ENCODE results near the gene AEBP1. TPM values are rescaled to one million over a fixed set of nuclear protein-coding genes. Genes with fewer than 3 reads are reported as not detected.

AEBP1 gene
- total RNA-seq, 1 experiment from 2014 or later, result 49.3 TPM

- H3K4me1 Mint-ChIP-seq, result peaks cover 12 to 22% of the 10 kb centered on the region in 2 experiments
- peaks cover 64% of the 10 kb centered on the region for H3K27me3 Mint-ChIP-seq (ENCODE audit: low read depth)
- Histone ChIP-seq H2AK5ac (ENCODE audit: insufficient read length, low read length) (no peak overlapping the region), H4K20me1 (ENCODE audit: control insufficient read depth, insufficient read depth, insufficient read length) (no peaks in the 10 kb centered on the region), H2BK120ac (ENCODE audit: low read depth, low read length, poor library complexity, severe bottlenecking) (no peak overlapping the region), H3K56ac (ENCODE audit: insufficient read length, low read depth, low read length) (no peak overlapping the region), H3K18ac (ENCODE audit: insufficient read length, low read depth, low read length) (no peak overlapping the region), H2BK12ac (ENCODE audit: insufficient read length, low read depth, low read length) (no peak overlapping the region), H3K23me2 (ENCODE audit: insufficient read length, low read depth, low read length, poor library complexity, severe bottlenecking) (no peaks in the 10 kb centered on the region), H4K8ac (replicated peaks; ENCODE audit: insufficient read length, low read depth, low read length) (no peak overlapping the region), H3K23ac (ENCODE audit: insufficient read length, low read depth, low read length) (no peak overlapping the region), H3K27me3 (ENCODE audit: insufficient read depth, low read length) (no peaks in the 10 kb centered on the region; the same call in 1 of the 2 replicates), H3K14ac (ENCODE audit: insufficient read depth, low read length) (no peak overlapping the region), H3K9me3 (ENCODE audit: control insufficient read depth, low read depth, low read length) (no peaks in the 10 kb centered on the region), H2BK15ac (ENCODE audit: low read depth, low read length) (no peak overlapping the region), H3K9ac (ENCODE audit: extremely low read depth, insufficient read length, low read length) (no peak overlapping the region), H3T11ph (ENCODE audit: low read length) (no peak overlapping the region), H2AFZ (ENCODE audit: low read length) (no peak overlapping the region), H3K79me2 (ENCODE audit: insufficient read depth, low read length) (no peaks in the 10 kb centered on the region), H3K79me1 (ENCODE audit: insufficient read depth, low read depth, low read length, poor library complexity, severe bottlenecking) (no peaks in the 10 kb centered on the region), H2BK20ac (ENCODE audit: low read depth, low read length, poor library complexity, severe bottlenecking) (no peak overlapping the region), H4K5ac (ENCODE audit: insufficient read length, low read depth, low read length) (no peak overlapping the region), H3K27ac (ENCODE audit: insufficient read length, low read depth, low read length) (no peak overlapping the region), H3K4me2 (ENCODE audit: insufficient read depth, insufficient read length, low read length) (no peak overlapping the region), H2BK5ac (ENCODE audit: insufficient read length, low read length) (no peak overlapping the region), H3K4me1 (ENCODE audit: insufficient read depth, low read length) (no peaks in the 10 kb centered on the region; the same call in 1 of the 2 replicates), H4K91ac (ENCODE audit: insufficient read length, low read depth, low read length) (no peak overlapping the region), H3K4ac (ENCODE audit: low read depth, low read length) (no peak overlapping the region)
- no peaks in the 10 kb centered on the region for H3K36me3 Mint-ChIP-seq (ENCODE audit: insufficient read depth in 1 of 3, low read depth in 3 of 3)
- no peaks in the 10 kb centered on the region; a peak in 1 of 5 replicates for H3K9me3 Mint-ChIP-seq
- TF ChIP-seq CTCF (conservative IDR thresholded peaks at IDR 0.05), result no peak
- no peak for DNase-seq
- H3K27ac Mint-ChIP-seq, result 0 out of 7 replicates have a peak overlapping the region, but pooled peaks of 1 of the 3 experiments have one; percentile 14
- WGBS (ENCODE audit: extremely low coverage, insufficient read length, low lambda C conversion rate), result no CpG with 5 or more reads among the region's 4 CpGs
- no peak overlapping the region for H3K4me3 Mint-ChIP-seq
Observed at GRCh38 chr7:44134943-44135628, 30.9 kb downstream of the AEBP1 start.
